T-helper 17 cell (primary cell): ENCODE data around the gene TP53INP2. TPM values are rescaled to one million over a fixed set of nuclear protein-coding genes. Genes with fewer than 3 reads are reported as not detected.
"Not testable (repeated sequence)": the region's sequence is repeated elsewhere in the genome, so short reads cannot be mapped to it uniquely, and the experiment has no call there.

Experiments
- ATAC-seq: fragments of 150-1000 bp; cut with Tn5 transposase; 2 replicates; pipeline ENCODE4 v1.10.0; 2021; ENCODE audit warnings: mild to moderate bottlenecking, moderate library complexity
- DNase-seq, 3 donors: peaks; one replicate each; pipeline versions ENCODE4 v3.0.0 to v3.0.0-alpha.2; 2020 to 2021
- H3K9me3 ChIP-seq: one replicate; pipeline ENCODE4 v1.7.0; 2013; ENCODE audit warnings: low read length, mild to moderate bottlenecking; ENCODE audit not compliant: control insufficient read depth, poor library complexity, severe bottlenecking
- H3K27ac Mint-ChIP-seq: one replicate; pipeline ENCODE4 v1.8.0; 2022; ENCODE audit warnings: mild to moderate bottlenecking, moderate library complexity, mixed read lengths
- H3K27me3 Mint-ChIP-seq: one replicate; pipeline ENCODE4 v1.8.0; 2022; ENCODE audit warnings: mixed read lengths
- H3K36me3 Mint-ChIP-seq: one replicate; pipeline ENCODE4 v1.8.0; 2022; ENCODE audit warnings: low read depth, mixed read lengths
- H3K4me1 Mint-ChIP-seq: one replicate; pipeline ENCODE4 v1.8.0; 2022; ENCODE audit warnings: mild to moderate bottlenecking, mixed read lengths
- H3K4me3 Mint-ChIP-seq: one replicate; pipeline ENCODE4 v1.8.0; 2022; ENCODE audit warnings: mild to moderate bottlenecking, moderate library complexity, mixed read lengths
- total RNA-seq, 4 donors: library from RNA in 2 of 4; stranded (reverse) in 2 of 4; gene quantifications; one replicate each; pipeline ENCODE4 v1.2.3 and lab custom pipeline; 2022 to 2026

Gene TP53INP2
- total RNA-seq, 2 donors from 2014 or later: 62.0 to 62.4 TPM

DNA sequence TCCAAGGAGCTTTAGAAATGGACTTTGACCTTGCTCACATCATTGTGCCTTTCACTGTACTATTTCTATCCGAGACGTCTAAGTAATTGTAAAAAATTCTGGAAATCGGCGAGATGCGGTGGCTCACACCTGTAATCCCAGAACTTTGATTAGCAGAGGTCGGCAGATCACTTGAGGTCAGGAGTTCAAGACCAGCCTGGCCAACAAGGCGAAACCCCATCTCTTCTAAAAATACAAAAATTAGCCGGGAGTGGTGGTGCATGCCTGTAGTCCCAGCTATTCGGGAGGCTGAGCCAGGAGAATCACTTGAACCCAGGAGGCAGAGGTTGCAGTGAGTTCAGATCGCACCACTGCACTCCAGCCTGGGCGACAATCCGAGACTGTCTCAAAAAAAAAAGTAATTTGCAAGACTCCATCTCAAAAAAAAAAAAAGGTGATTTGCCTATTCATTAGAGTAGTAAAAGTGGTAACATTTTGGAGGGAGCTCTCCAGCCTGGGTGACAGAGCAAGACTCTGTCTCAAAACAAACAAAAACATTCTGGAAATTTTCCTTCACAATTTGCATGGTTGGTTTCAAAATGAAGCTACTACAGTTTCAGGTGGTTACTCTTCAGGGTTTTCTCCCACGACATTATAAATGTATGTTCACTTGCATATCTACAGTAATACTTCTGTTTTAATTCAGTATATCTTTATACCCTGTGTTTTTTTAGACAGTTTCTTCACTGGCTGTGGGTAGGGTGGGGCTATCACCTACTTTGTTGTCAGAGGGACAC is 15.3 kb downstream of the TP53INP2 start:
- not testable (repeated sequence) for H3K4me1 Mint-ChIP-seq, ATAC-seq, DNase-seq, H3K4me3 Mint-ChIP-seq, H3K27me3 Mint-ChIP-seq, H3K9me3 ChIP-seq, H3K27ac Mint-ChIP-seq, H3K36me3 Mint-ChIP-seq

DNA sequence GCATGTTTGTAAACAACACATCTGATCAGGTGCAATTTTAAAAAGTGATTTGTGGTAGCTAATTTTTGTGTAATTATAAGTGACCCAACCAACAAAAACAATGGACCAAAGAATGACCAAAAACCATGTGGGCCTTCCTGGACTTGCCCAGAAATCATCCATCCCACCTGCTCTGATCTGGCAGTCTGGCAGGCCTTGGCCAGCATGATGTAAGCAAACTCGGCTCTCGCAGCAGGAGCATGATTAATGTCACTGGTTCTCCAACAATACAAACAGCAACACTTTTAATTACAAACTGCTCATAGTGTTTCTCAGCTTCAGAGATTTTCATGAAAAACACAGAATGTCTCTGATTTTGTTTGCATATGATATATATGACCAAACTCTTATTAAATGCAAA is 16.1 kb downstream of the TP53INP2 start:
- Mint-ChIP-seq H3K4me3 (no peak overlapping the region), H3K36me3 (peaks cover 2% of the 10 kb centered on the region), H3K27ac (no peak overlapping the region)

DNA sequence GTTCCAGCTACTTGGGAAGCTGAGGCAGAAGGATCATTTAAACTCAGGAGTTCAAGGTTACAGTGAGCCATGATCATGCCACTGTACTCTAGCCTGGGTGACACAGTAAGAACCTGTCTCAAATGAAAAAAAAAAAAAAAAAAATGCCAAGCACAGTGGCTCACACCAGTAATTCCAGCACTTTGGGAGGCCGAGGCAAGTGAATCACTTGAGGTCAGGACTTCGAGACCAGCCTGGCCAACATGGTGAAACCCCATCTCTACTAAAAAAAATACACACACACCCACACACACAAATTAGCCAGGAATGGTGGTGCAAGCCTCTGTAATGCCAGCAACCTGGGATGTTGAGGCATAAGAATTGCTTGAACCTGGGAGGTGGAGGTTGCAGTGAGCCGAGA is 18.4 kb downstream of the TP53INP2 start:
- not testable (repeated sequence) for ATAC-seq, H3K9me3 ChIP-seq, H3K27me3 Mint-ChIP-seq, H3K27ac Mint-ChIP-seq, DNase-seq, H3K4me3 Mint-ChIP-seq
- Mint-ChIP-seq H3K4me1 (peaks cover 11% of the 10 kb centered on the region), H3K36me3 (peaks cover 15% of the 10 kb centered on the region)

More for the DNA sequence above, 16.1 kb downstream of the TP53INP2 start:
- H3K9me3 ChIP-seq: no peaks in the 10 kb centered on the region
- Mint-ChIP-seq H3K27me3 (no peaks in the 10 kb centered on the region), H3K4me1 (peaks cover 3% of the 10 kb centered on the region)
- ATAC-seq (no peak), DNase-seq (no peak)

DNA sequence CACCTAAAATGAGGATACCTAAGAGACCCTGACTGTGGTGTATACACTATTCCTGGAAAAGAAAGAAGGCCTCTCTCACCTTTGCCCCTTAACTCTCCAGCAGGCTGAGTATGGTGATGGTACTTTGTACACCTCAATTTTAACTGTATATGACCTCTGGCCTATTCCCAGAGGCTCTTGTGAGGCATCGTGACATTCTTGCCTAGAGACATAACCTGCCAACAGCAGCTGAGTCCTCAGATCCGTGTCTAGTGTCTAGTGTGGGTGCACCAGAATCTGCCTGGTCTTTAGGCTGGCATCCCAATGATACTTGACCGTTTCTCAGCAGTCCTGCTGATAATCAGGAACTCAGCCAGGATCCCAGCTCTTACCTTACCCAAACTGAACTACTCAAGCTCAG is 20.0 kb downstream of the TP53INP2 start:
- no peaks in the 10 kb centered on the region for H3K9me3 ChIP-seq
- H3K36me3 Mint-ChIP-seq: peaks cover 15% of the 10 kb centered on the region
- no peak overlapping the region for H3K4me3 Mint-ChIP-seq
- no peak overlapping the region for H3K27ac Mint-ChIP-seq
- H3K4me1 Mint-ChIP-seq: peaks cover 11% of the 10 kb centered on the region
- ATAC-seq (no peak), DNase-seq (no peak)
- no peaks in the 10 kb centered on the region for H3K27me3 Mint-ChIP-seq

DNA sequence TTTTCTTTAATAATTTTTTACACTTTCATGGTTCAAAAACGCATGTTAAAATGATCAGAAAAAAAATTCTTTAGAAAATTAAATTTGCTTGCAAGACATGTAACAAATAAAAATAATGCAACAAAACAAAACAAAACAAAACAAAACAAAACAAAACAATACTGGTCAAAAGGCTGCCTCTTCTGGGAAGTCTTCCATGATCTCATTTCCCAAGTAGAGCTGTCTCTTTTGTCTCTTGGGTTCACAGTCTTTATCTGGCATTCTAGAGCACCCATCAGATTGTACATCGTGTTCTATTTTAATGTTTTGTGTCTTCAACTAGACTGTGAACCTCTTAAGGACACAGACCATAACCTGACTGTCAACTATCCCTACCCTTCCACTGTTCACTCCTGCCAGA is 25.3 kb downstream of the TP53INP2 start:
- no peak overlapping the region for H3K27ac Mint-ChIP-seq
- peaks cover 13% of the 10 kb centered on the region for H3K4me1 Mint-ChIP-seq
- no peak overlapping the region for H3K4me3 Mint-ChIP-seq
- H3K36me3 Mint-ChIP-seq: peaks cover 20% of the 10 kb centered on the region
- H3K27me3 Mint-ChIP-seq: no peaks in the 10 kb centered on the region
- ATAC-seq (no peak), DNase-seq (no peak)
- H3K9me3 ChIP-seq: no peaks in the 10 kb centered on the region

DNA sequence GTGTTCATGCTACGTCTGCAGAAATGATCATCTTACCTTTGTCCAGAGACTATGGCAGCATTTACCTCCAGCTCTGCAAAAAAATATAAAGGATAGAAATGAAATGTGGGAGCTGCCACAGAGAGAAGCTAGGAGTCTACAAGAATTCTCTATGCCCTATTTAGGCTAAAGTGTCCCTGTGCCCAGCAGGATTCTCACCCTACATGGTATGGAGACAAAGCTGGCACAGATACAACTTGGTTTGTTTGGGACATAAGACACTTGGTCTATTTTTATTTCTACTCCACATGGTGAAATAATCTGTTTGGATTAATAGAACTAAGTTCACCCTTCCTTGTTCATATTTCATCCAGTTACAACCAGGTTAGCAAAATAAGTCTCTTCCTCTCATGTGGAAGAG is 28.4 kb downstream of the TP53INP2 start:
- Mint-ChIP-seq H3K4me3 (no peak overlapping the region), H3K4me1 (peaks cover 2% of the 10 kb centered on the region), H3K27me3 (no peaks in the 10 kb centered on the region), H3K27ac (peak overlapping the region; percentile 59), H3K36me3 (peaks cover 4% of the 10 kb centered on the region)
- DNase-seq (no peak), ATAC-seq (no peak)
- no peaks in the 10 kb centered on the region for H3K9me3 ChIP-seq

DNA sequence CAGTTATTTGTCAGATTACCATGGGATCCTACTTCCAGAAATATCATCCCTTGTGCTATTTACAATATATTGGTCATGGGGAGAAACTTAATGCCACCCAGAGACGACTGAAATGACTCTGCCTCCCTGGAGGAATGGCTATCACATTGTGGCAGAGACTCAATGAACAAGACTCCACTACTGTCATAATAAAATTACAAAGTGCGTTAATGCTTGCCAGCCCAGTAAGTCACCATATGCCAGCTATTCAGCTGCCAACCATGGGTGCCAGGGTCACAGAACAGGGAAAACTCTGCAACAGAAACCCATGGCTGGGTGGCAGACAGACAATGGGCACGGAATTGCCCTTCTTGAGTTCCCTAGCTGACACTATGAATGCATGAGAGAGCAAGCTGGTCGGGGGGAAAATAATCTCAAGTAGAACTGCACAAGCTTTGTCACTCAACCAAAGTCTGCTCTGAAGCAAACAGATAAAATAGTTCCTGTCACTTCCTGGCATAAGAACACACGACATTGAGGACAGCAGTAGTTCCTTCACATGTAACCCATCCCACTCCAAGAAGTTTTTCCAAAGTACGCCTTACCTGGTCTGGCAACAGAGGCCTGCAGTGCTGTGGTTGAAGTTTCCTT is 32.1 kb downstream of the TP53INP2 start:
- ATAC-seq (no peak), DNase-seq (no peak)
- Mint-ChIP-seq H3K4me1 (peaks cover 2% of the 10 kb centered on the region), H3K36me3 (peaks cover 3% of the 10 kb centered on the region), H3K27me3 (no peaks in the 10 kb centered on the region), H3K27ac (no peak overlapping the region), H3K4me3 (no peak overlapping the region)
- H3K9me3 ChIP-seq: no peaks in the 10 kb centered on the region

DNA sequence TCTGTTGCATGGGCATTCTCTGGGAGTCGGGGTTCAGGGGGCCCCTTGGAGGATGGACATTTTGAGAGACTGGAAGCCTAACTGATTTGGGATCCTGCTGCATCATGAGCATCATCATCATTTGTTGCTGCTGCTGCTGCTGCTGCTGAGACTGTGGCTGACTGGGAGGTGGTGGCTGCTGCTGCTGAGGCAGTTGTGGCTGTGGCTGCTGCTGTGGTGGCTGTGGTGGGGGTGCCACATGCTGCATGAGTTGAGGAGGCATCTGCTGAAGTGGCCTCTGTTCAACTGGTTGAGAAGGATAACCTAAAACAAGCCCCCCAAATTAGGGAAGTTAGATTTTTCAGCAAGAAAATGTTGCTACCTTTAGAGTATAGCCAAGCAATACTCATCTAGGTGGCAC is 38.9 kb downstream of the TP53INP2 start:
- ATAC-seq: no peak

DNA sequence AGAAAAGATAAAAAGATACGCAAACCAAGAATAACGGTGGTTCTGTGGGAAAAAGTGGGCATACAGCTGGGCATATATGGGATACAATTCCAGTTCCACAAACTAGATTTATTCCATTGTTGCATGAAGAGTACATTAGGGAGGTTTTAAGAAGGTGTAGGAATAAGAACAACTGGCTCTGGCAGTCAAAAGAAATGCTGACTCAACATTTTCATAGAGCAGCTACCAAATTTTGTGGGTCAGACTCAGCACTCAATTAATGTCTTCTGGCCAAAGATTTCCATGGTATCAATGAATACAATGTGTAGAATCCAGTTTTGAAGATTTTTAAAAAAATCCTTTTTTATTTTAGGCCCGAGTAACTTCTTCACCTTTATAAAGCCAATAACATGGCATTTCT is 40.2 kb downstream of the TP53INP2 start:
- ATAC-seq: no peak
- Mint-ChIP-seq H3K27ac (no peak overlapping the region), H3K36me3 (peaks cover 17% of the 10 kb centered on the region), H3K4me1 (peaks cover 2% of the 10 kb centered on the region), H3K27me3 (no peaks in the 10 kb centered on the region), H3K4me3 (no peak overlapping the region)
- H3K9me3 ChIP-seq: no peaks in the 10 kb centered on the region
- DNase-seq: no peak

More for the DNA sequence above, 38.9 kb downstream of the TP53INP2 start:
- H3K27me3 Mint-ChIP-seq: no peaks in the 10 kb centered on the region
- peak overlapping the region; percentile 47 for H3K27ac Mint-ChIP-seq
- no peak overlapping the region for H3K4me3 Mint-ChIP-seq
- H3K9me3 ChIP-seq: no peaks in the 10 kb centered on the region
- DNase-seq: no peak
- peaks cover 15% of the 10 kb centered on the region for H3K36me3 Mint-ChIP-seq
- no peaks in the 10 kb centered on the region for H3K4me1 Mint-ChIP-seq

DNA sequence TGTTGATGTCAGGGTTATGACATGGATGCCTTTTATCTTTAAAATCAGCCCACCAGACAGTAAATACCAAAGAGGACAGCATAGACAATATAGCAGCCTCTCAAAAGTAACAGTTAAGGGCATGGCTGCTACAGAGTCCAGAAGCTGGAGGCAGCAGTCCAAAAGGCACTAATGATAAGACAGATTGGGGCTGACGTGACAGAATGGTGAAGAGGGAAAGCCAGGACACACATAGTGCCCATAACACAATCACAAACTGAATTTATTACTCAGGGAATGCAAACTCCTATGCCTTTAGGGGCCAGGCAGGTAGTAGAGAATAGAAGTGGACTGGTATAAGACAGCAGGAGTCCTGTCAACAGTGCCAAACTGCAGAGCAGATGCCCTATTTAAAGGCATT is 40.7 kb downstream of the TP53INP2 start:
- no peak overlapping the region for H3K27ac Mint-ChIP-seq
- H3K4me3 Mint-ChIP-seq: no peak overlapping the region
- H3K9me3 ChIP-seq: no peaks in the 10 kb centered on the region
- DNase-seq (no peak), ATAC-seq (no peak)
- H3K4me1 Mint-ChIP-seq: peaks cover 2% of the 10 kb centered on the region
- H3K27me3 Mint-ChIP-seq: no peaks in the 10 kb centered on the region
- H3K36me3 Mint-ChIP-seq: peaks cover 17% of the 10 kb centered on the region

DNA sequence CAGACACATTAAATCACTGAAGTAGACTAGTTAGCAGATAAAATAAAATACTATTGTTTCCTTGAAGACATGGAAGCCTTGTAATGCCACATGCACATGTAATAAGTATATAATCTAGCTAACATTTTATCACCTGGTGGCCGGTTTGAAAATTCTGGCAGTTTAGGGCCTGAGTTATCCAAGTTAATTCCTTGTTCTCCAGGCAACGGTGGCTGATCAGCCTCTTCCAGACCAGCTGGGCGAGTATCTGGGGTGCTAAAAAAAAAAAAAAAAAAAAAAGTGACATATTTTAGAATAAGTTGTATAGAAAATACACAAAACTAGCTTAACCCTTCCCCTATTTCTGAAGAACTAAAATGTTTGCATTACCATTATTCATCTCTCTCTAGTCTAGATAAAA is 42.5 kb downstream of the TP53INP2 start:
- Mint-ChIP-seq H3K36me3 (peaks cover 14% of the 10 kb centered on the region), H3K27me3 (no peaks in the 10 kb centered on the region)
- ATAC-seq: no peak

DNA sequence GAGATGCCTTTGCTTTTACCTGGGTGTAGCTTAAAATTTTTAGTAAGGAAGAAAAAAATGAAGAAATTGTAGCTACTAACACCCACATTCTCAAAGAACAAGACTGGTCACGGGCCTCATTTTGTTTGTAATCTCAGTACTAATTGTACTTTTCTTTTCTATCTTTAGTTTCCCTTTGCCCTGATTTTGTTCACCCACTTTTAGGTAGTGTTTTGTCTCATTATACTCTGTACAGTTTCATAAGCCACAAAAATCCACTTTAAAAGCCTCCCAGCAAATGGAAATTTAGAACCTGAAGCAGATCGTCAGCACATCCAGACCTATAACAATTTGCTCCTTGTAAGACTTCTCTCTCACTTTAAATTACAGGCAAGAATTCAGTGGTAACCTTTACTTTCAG is 43.3 kb downstream of the TP53INP2 start:
- Mint-ChIP-seq H3K36me3 (peaks cover 12% of the 10 kb centered on the region), H3K27me3 (no peaks in the 10 kb centered on the region), H3K4me3 (no peak overlapping the region), H3K4me1 (peaks cover 2% of the 10 kb centered on the region), H3K27ac (no peak overlapping the region)
- DNase-seq: no peak
- no peaks in the 10 kb centered on the region for H3K9me3 ChIP-seq
- ATAC-seq: no peak

More for the DNA sequence above, 42.5 kb downstream of the TP53INP2 start:
- H3K4me3 Mint-ChIP-seq: no peak overlapping the region
- peaks cover 2% of the 10 kb centered on the region for H3K4me1 Mint-ChIP-seq
- DNase-seq: no peak
- no peak overlapping the region for H3K27ac Mint-ChIP-seq
- H3K9me3 ChIP-seq: no peaks in the 10 kb centered on the region

DNA sequence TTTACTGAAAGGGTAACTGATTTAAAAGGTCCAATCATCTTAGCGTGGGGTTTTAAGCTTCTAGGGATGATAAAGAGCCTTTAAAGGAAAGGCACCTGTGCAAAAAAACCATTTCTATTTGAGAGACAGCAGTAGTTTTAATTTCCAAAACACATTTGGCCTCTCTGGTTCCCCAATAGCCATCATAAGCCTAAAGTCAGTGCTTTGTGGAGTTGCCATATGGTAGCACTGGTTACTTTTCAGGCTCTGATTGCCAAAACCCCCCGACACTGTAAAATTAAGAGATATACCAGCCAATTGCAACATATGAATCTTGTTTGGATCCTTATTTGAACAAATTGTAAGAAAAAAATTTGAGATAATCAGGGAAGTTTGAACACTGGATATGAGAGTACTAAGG is 44.6 kb downstream of the TP53INP2 start:
- peaks cover 4% of the 10 kb centered on the region for H3K36me3 Mint-ChIP-seq
- no peaks in the 10 kb centered on the region for H3K27me3 Mint-ChIP-seq
- H3K4me3 Mint-ChIP-seq: no peak overlapping the region
- ATAC-seq (no peak), DNase-seq (no peak)
- H3K4me1 Mint-ChIP-seq: peaks cover 2% of the 10 kb centered on the region
- H3K9me3 ChIP-seq: no peaks in the 10 kb centered on the region
- no peak overlapping the region for H3K27ac Mint-ChIP-seq

DNA sequence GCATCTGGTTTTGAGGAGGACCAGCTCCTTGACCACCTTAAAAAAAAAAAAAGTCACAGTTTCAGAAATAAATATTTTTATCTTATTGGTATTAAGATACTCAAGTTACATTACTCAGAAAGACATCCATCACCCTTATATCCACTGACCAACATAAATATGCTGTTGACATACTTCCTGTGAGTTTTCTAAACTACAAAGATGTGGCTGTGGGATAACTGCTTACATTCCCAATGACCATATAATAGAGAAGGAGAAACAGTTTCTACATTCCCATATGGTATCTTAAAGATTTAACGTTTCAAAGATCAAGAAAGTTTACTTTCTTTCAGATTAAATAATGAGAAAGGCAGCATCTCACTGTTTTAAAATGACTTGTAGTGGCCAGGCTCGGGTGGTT is 46.3 kb downstream of the TP53INP2 start:
- H3K27me3 Mint-ChIP-seq: no peaks in the 10 kb centered on the region
- peaks cover 2% of the 10 kb centered on the region for H3K4me1 Mint-ChIP-seq
- H3K27ac Mint-ChIP-seq: no peak overlapping the region
- peaks cover 4% of the 10 kb centered on the region for H3K36me3 Mint-ChIP-seq
- H3K9me3 ChIP-seq: no peaks in the 10 kb centered on the region
- H3K4me3 Mint-ChIP-seq: no peak overlapping the region
- DNase-seq: no peak
- ATAC-seq: no peak
